HepG2 (cell line): Measurements from ENCODE around the gene BPIFB2.

Source experiments
- BCL6 ChIP-seq: IDR thresholded peaks from 2 replicates; pipeline ENCODE4 v1.6.1; 2016; ENCODE audit warnings: missing genetic modification reagents, missing compliant biosample characterization
- IRX3 ChIP-seq: sonication (generic); formaldehyde crosslinking; IDR thresholded peaks from 2 replicates; pipeline ENCODE4 v1.8.1; 2023; ENCODE audit warnings: mild to moderate bottlenecking, low read depth, missing genetic modification reagents, borderline replicate concordance
- POLR2AphosphoS5 ChIP-seq: IDR thresholded peaks from 2 replicates; pipeline ENCODE4 v1.6.1; 2012; ENCODE audit warnings: low read depth, low read length
- TF ChIP-seq, protein P1 (sequence below): sonication (generic); formaldehyde crosslinking; IDR thresholded peaks from 2 replicates; pipeline ENCODE4 v1.5.0; 2020; ENCODE audit warnings: mild to moderate bottlenecking, missing genetic modification reagents, moderate library complexity
- TF ChIP-seq, protein P2 (sequence below): sonication (generic); formaldehyde crosslinking; IDR thresholded peaks from 2 replicates; pipeline ENCODE4 v1.4.0; 2020; ENCODE audit warnings: missing genetic modification reagents
- TF ChIP-seq, protein P3 (sequence below): sonication (generic); formaldehyde crosslinking; IDR thresholded peaks from 2 replicates; pipeline ENCODE4 v1.5.0; 2020; ENCODE audit warnings: missing genetic modification reagents, mild to moderate bottlenecking, borderline replicate concordance

DNA sequence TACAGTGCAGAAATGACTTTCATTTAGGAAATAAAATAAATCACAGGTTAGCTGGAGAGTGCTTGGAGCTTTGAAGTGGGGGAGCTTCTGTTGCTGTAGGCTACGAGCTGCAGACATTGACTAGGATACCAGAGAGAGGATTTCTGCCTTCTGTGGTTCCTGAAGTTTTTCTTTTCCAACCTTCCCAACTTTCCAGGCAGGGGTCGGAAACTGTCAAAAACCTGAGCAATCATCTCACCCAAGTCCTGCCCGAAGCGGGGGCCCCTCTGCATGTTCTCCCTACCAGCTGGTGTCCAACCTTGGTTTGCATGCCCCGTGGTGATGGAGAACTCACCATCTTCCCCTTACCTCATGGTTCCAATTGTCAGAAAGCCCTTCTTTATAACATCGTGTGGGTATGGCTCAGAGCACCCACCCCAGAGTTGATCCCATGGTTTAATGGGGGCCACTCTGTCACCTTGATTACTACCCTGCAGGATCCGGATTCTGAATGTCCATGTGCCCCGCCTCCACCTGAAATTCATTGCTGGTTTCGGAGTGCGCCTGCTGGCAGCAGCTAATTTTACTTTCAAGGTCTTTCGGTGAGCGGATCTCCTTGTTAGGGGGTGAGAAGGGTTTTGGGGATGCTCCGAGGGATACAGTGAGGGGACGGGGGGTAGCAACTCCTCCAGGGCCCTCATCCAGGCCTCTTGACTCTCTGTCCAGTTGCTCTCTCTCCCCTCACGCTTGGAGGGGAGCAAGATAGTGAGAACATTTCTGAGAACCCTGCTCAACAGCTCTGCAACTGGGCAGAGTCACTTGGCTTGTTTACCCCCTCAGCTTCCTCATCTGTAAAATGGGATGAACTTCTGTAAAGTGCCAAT lies 5.1 kb downstream of the BPIFB2 start:
- TF ChIP-seq POLR2AphosphoS5 (no peak; the same call in none of the 2 replicates), IRX3 (CRISPR knock-in tag) (no peak), BCL6 (CRISPR knock-in tag) (no peak)
- TF ChIP-seq, protein P1, sequence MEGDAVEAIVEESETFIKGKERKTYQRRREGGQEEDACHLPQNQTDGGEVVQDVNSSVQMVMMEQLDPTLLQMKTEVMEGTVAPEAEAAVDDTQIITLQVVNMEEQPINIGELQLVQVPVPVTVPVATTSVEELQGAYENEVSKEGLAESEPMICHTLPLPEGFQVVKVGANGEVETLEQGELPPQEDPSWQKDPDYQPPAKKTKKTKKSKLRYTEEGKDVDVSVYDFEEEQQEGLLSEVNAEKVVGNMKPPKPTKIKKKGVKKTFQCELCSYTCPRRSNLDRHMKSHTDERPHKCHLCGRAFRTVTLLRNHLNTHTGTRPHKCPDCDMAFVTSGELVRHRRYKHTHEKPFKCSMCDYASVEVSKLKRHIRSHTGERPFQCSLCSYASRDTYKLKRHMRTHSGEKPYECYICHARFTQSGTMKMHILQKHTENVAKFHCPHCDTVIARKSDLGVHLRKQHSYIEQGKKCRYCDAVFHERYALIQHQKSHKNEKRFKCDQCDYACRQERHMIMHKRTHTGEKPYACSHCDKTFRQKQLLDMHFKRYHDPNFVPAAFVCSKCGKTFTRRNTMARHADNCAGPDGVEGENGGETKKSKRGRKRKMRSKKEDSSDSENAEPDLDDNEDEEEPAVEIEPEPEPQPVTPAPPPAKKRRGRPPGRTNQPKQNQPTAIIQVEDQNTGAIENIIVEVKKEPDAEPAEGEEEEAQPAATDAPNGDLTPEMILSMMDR (CRISPR knock-in tag), result no peak
- TF ChIP-seq, protein P2, sequence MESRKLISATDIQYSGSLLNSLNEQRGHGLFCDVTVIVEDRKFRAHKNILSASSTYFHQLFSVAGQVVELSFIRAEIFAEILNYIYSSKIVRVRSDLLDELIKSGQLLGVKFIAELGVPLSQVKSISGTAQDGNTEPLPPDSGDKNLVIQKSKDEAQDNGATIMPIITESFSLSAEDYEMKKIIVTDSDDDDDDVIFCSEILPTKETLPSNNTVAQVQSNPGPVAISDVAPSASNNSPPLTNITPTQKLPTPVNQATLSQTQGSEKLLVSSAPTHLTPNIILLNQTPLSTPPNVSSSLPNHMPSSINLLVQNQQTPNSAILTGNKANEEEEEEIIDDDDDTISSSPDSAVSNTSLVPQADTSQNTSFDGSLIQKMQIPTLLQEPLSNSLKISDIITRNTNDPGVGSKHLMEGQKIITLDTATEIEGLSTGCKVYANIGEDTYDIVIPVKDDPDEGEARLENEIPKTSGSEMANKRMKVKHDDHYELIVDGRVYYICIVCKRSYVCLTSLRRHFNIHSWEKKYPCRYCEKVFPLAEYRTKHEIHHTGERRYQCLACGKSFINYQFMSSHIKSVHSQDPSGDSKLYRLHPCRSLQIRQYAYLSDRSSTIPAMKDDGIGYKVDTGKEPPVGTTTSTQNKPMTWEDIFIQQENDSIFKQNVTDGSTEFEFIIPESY, result no peak
- TF ChIP-seq, protein P3, sequence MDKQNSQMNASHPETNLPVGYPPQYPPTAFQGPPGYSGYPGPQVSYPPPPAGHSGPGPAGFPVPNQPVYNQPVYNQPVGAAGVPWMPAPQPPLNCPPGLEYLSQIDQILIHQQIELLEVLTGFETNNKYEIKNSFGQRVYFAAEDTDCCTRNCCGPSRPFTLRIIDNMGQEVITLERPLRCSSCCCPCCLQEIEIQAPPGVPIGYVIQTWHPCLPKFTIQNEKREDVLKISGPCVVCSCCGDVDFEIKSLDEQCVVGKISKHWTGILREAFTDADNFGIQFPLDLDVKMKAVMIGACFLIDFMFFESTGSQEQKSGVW (CRISPR knock-in tag), result no peak
